Measurements from ENCODE around the gene PIGQ.

The PIGQ gene

DNA sequence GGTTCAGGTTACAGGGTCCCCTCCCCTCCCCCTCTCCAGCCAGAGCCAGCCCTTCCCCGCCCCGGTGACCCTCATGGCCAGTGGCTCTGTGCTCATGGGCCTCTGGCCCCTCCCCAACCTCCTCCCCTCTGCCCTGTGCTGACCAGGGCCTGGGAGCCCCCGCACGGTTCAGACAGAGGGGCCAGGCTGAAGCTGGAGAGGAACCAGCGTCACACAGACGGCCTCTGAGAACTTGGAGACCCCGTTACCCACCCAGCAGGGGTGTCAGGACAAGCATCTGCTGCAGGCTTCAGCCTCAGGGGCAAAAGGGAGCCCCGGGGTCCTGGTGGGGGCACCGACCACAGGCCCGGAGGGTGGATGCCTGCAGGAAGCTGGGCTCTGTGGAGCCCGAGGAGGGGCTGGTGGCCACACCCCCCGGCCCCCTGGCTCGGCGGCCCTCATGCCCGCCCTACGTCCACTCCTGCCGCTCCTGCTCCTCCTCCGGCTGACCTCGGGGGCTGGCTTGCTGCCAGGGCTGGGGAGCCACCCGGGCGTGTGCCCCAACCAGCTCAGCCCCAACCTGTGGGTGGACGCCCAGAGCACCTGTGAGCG, 61.1 kb downstream of the PIGQ start, which contains the start of gene WFIKKN1:
WFIKKN1 (plus strand) TSS at position 171 of the 591 bp plus-strand sequence; CDS start at position 440, 269 bp downstream.
- DNase-seq, result no peak

GRCh38 chr16:631808-632358, 62.1 kb downstream of the PIGQ start:
- no peak for DNase-seq

GRCh38 chr16:632486-633335, 62.9 kb downstream of the PIGQ start:
- no peak for DNase-seq

- no peak for DNase-seq
These were observed 63.7 kb downstream of the PIGQ start for GRCh38 chr16:633336-634050.

Measured in CD4-positive, alpha-beta T cell treated with Interferon gamma for 1 hour (primary cell).